Adrenal gland (tissue), 5 donors: ENCODE data around the gene SYCP3.

Experiments
- POLR2A ChIP-seq, 2 donors: fragments of 450-650 bp; IDR thresholded peaks; one replicate each; pipeline ENCODE4 v1.6.1; 2017; ENCODE audit warnings: antibody characterized with exemption in 2 of 2, mild to moderate bottlenecking in 2 of 2, moderate library complexity in 1 of 2
- TF ChIP-seq, protein P1 (sequence below), 6 experiments: fragments of 450-650 bp in 4 of 6; fragments of 200-600 bp in 2 of 6; sonication (generic) in 1 of 6; IDR thresholded peaks; 1 replicate in 5 of 6; 2 replicates in 1 of 6; pipeline versions ENCODE4 v1.5.1 to v1.8.0; 2016 to 2021; ENCODE audit warnings: antibody characterized with exemption in 6 of 6, mild to moderate bottlenecking in 2 of 6, moderate library complexity in 1 of 6
- donor health status: DM: no; HTN: no; CAD: no.

DNA sequence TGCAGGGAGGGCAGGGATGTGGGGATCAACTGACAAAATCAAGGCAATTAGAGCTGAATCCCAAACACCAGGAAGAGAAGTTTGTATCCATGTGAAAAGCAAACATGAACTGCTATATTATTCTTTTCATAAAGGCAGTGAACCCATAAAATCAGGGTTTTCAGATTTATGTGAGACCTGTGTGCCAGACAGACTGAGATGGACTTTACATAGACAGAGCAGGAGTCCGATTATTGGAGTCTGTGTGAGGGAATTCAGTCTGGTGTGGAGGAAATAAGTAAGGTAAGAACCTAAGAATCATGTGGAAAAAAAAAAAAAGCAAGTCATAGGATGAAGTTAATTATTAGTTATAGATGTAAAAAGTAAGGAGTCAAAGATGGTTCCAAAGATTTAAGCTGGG lies 45.1 kb upstream of the SYCP3 start:
- TF ChIP-seq, protein P1, sequence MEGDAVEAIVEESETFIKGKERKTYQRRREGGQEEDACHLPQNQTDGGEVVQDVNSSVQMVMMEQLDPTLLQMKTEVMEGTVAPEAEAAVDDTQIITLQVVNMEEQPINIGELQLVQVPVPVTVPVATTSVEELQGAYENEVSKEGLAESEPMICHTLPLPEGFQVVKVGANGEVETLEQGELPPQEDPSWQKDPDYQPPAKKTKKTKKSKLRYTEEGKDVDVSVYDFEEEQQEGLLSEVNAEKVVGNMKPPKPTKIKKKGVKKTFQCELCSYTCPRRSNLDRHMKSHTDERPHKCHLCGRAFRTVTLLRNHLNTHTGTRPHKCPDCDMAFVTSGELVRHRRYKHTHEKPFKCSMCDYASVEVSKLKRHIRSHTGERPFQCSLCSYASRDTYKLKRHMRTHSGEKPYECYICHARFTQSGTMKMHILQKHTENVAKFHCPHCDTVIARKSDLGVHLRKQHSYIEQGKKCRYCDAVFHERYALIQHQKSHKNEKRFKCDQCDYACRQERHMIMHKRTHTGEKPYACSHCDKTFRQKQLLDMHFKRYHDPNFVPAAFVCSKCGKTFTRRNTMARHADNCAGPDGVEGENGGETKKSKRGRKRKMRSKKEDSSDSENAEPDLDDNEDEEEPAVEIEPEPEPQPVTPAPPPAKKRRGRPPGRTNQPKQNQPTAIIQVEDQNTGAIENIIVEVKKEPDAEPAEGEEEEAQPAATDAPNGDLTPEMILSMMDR (IDR thresholded peaks at IDR 0.05): no peak
- TF ChIP-seq POLR2A (IDR thresholded peaks at IDR 0.05): no peak
